ENCODE results near the gene ZCCHC8. TPM values are rescaled to one million over a fixed set of nuclear protein-coding genes. Genes with fewer than 3 reads are reported as not detected.

ZCCHC8 gene
- total and polyA plus RNA-seq, 2 of the 8 experiments (the other 6 are each of a cell fraction or from before 2014, with no cell fraction given), result 13.8 to 28.9 TPM

DNA sequence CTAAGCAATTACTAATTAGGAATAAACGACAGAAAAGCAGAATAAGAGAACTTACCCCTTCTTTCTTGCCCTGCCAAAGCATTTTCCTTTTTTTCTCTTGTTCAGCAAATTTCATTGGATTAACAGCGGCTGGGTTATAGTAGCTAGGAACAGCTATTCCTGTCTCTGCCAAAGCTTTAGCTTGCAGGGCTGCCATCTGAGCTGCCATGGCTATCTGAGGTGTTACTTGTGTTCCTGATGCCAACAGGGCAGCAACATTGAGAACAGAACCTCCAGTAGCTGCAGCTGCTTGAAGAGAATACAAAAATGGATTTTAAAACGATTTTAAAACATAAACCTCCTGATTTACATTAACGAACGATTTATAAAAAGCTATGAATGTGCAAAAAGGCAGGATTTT, 7.4 kb upstream of the ZCCHC8 start:
- no peak overlapping the region for H4K8ac ChIP-seq (ENCODE audit: extremely low read depth, insufficient read depth, low read length)
- CTCF ChIA-PET (ENCODE audit: partially characterized antibody), result interaction anchor here (0.6 to 1.0 kb wide), 2 partner anchors 17 to 111 kb away, joined by 3 read pairs; no protein-coding TSS in a partner anchor
- no peak overlapping the region for H3K18ac ChIP-seq (ENCODE audit: extremely low read depth, low read length)
- H3K36me3 ChIP-seq (ENCODE audit: control insufficient read depth in 2 of 4, insufficient read depth in 4 of 4, low read length in 3 of 4), result peaks cover 47 to 95% (median 74%) of the 10 kb centered on the region in 4 experiments
- H2BK120ac ChIP-seq (replicated peaks; ENCODE audit: low read depth, low read length), result no peak overlapping the region
- H3K56ac ChIP-seq (replicated peaks; ENCODE audit: insufficient read length, low read depth, low read length), result no peak overlapping the region
- no peak overlapping the region for H3K9ac ChIP-seq (replicated peaks in 1 of 4; ENCODE audit: extremely low read depth in 1 of 4, low read depth in 3 of 4, low read length in 3 of 4)
- no peak for FAIRE-seq
- H3K23me2 ChIP-seq (ENCODE audit: low read depth, low read length), result no peaks in the 10 kb centered on the region
- H3K9me3 ChIP-seq (ENCODE audit: insufficient read depth in 2 of 2, low read depth in 1 of 2, low read length in 1 of 2), result no peaks in the 10 kb centered on the region
- no peak overlapping the region for H3K14ac ChIP-seq (ENCODE audit: insufficient read length)
- H3K4me3 ChIP-seq (ENCODE audit: extremely low read depth in 1 of 4, insufficient read depth in 2 of 4, low read depth in 3 of 4, low read length in 4 of 4), result no peak overlapping the region
- no peak overlapping the region for H2BK20ac ChIP-seq (ENCODE audit: low read length)
- POLR2A ChIA-PET (ENCODE audit: partially characterized antibody), result interaction anchor here (47.9 to 49.0 kb wide), 2 partner anchors 2 to 18 kb away, joined by 1221 read pairs; partner anchors contain the start of genes KNTC1, RSRC2 and ZCCHC8
- H2BK15ac ChIP-seq (ENCODE audit: low read length), result no peak overlapping the region
- H4K5ac ChIP-seq (ENCODE audit: insufficient read length, low read depth, low read length), result no peak overlapping the region
- no peak overlapping the region for H2BK5ac ChIP-seq (ENCODE audit: low read depth, low read length)
- peaks cover 0 to 8% of the 10 kb centered on the region in 2 experiments for H4K20me1 ChIP-seq (replicated peaks in 1 of 2; ENCODE audit: control insufficient read depth in 1 of 2, insufficient read depth in 2 of 2, low read length in 2 of 2)
- no peaks in the 10 kb centered on the region; the same call in 1 of the 2 replicates for H3K79me1 ChIP-seq (ENCODE audit: low read depth, low read length)
- no peak overlapping the region for H2AFZ ChIP-seq (ENCODE audit: low read length)
- peaks cover 0 to 4% of the 10 kb centered on the region in 2 experiments; a peak in 1 of 4 replicates for H3K79me2 ChIP-seq (ENCODE audit: control insufficient read depth in 1 of 2, insufficient read depth in 2 of 2, low read length in 2 of 2)
- H3K4ac ChIP-seq (replicated peaks; ENCODE audit: insufficient read length, low read depth, low read length), result no peak overlapping the region
- no peak overlapping the region for H2AK5ac ChIP-seq (ENCODE audit: low read depth, low read length)
- DNase-seq (ENCODE audit: low read depth in 1 of 2, low spot score in 2 of 2), result no peak
- no peak overlapping the region for H3K27ac ChIP-seq (ENCODE audit: low read depth, low read length)
- H3K4me1 ChIP-seq (replicated peaks in 1 of 4; ENCODE audit: control insufficient read depth in 3 of 4, insufficient read depth in 4 of 4, low read length in 3 of 4), result no peaks in the 10 kb centered on the region
- no peak overlapping the region for H2BK12ac ChIP-seq (ENCODE audit: low read depth, low read length)
- H4K91ac ChIP-seq (replicated peaks; ENCODE audit: insufficient read length, low read length), result no peak overlapping the region
- no peaks in the 10 kb centered on the region for H3K27me3 ChIP-seq (replicated peaks in 1 of 4; ENCODE audit: control insufficient read depth in 3 of 4, extremely low read depth in 1 of 4, insufficient read depth in 3 of 4, low read length in 3 of 4)
- H3K4me2 ChIP-seq (ENCODE audit: insufficient read depth in 1 of 2, low read depth in 2 of 2, low read length in 2 of 2), result no peak overlapping the region
- 90% methylated on average over 5 of the region's 5 CpGs; no CpG with 5 or more reads in 1 of the 2 experiments for WGBS, 2 experiments (ENCODE audit: extremely low coverage in 1 of 2, insufficient coverage in 1 of 2, insufficient read length in 1 of 2, insufficient replicate concordance in 2 of 2, low coverage in 1 of 2, low lambda C conversion rate in 2 of 2, missing lambda C conversion rate in 1 of 2)
- H3K23ac ChIP-seq (ENCODE audit: insufficient read length), result no peak overlapping the region
- TF ChIP-seq NRF1 (IDR thresholded peaks at IDR 0.05; ENCODE audit: low read depth, low read length) (no peak), SIRT6 (IDR thresholded peaks at IDR 0.05; ENCODE audit: low read length) (no peak), SIN3A (conservative IDR thresholded peaks at IDR 0.05 in 1 of 2, IDR thresholded peaks at IDR 0.05 in 1 of 2; ENCODE audit: low read depth in 1 of 2, low read length in 2 of 2) (no peak), CBX5 (IDR thresholded peaks at IDR 0.05; ENCODE audit: low read depth, low read length) (no peak), POLR2A (IDR thresholded peaks at IDR 0.05; ENCODE audit: control extremely low read depth in 1 of 2, low read depth in 2 of 2, low read length in 2 of 2) (no peak), EZH2 (IDR thresholded peaks at IDR 0.05; ENCODE audit: low read depth, low read length, severe bottlenecking) (no peak), NANOG (IDR thresholded peaks at IDR 0.05; ENCODE audit: insufficient read depth, low read depth, low read length, poor library complexity, severe bottlenecking) (no peak), SP4 (IDR thresholded peaks at IDR 0.05; ENCODE audit: low read length) (no peak), KDM5A (IDR thresholded peaks at IDR 0.05; ENCODE audit: low read length) (no peak), CEBPB (IDR thresholded peaks at IDR 0.05; ENCODE audit: low read depth, low read length) (no peak), POU5F1 (IDR thresholded peaks at IDR 0.05; ENCODE audit: low read depth, low read length) (no peak), KDM4A (IDR thresholded peaks at IDR 0.05; ENCODE audit: low read depth, low read length, severe bottlenecking) (no peak)
- TF ChIP-seq, protein P1, sequence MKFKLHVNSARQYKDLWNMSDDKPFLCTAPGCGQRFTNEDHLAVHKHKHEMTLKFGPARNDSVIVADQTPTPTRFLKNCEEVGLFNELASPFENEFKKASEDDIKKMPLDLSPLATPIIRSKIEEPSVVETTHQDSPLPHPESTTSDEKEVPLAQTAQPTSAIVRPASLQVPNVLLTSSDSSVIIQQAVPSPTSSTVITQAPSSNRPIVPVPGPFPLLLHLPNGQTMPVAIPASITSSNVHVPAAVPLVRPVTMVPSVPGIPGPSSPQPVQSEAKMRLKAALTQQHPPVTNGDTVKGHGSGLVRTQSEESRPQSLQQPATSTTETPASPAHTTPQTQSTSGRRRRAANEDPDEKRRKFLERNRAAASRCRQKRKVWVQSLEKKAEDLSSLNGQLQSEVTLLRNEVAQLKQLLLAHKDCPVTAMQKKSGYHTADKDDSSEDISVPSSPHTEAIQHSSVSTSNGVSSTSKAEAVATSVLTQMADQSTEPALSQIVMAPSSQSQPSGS (IDR thresholded peaks at IDR 0.05; ENCODE audit: low read length), result no peak

All from H1 (cell line).